Gastrocnemius medialis (tissue), 4 donors: ENCODE measurements around the gene NRDE2.

Source experiments
- POLR2A ChIP-seq, 2 donors: fragments of 450-650 bp; IDR thresholded peaks; one replicate each; pipeline ENCODE4 v1.6.1; 2017; ENCODE audit warnings: antibody characterized with exemption in 2 of 2, mild to moderate bottlenecking in 2 of 2, moderate library complexity in 2 of 2
- TF ChIP-seq, protein P1 (sequence below), 5 experiments: fragments of 450-650 bp in 3 of 5; fragments of 200-600 bp in 2 of 5; sonication (generic) in 2 of 5; IDR thresholded peaks in 4 of 5; conservative IDR thresholded peaks in 1 of 5; 1 replicate in 4 of 5; 2 replicates in 1 of 5; pipeline ENCODE4 v1.5.1; 2016 to 2019; ENCODE audit warnings: antibody characterized with exemption in 5 of 5, mild to moderate bottlenecking in 3 of 5, moderate library complexity in 3 of 5

DNA sequence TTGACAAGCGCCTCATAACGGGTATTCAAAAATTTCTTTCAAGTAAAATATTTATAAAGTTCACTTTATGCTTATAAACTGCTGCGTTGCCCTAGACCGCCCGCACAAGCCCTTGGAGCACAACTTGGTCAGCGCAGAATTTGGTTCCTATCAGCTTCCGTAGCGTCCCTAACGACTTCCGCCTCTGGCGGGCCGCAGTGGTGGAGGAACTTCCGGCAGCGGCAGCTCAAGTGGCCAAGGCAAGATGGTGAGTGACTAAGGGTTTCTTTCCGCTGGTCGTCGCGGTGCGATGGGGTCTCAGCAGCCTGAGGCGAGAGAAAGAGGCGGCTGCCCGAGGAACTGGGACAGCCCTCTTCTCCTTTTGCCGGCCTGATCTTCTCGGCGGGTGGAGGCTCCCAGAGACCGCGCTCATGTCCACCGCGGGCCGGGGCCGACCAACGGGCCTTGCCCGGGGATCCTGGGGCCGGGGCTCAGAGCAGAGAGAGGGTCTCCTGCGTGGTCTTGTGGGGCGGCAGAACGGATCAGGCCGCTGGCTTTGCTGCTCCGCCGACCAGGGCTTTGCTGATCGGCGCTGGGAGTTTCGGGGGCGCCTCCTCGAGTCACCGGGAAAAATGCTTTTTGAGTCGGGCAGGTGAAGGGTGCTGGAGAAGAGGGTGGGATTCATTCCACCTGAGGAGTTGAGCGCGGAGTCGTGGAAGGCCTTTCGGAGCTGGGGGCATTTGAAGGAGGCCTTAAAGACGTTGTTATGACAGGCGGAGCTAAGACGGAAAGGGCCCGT lies 75.2 kb downstream of the NRDE2 start, which contains the start of gene PSMC1:
- TF ChIP-seq, protein P1, sequence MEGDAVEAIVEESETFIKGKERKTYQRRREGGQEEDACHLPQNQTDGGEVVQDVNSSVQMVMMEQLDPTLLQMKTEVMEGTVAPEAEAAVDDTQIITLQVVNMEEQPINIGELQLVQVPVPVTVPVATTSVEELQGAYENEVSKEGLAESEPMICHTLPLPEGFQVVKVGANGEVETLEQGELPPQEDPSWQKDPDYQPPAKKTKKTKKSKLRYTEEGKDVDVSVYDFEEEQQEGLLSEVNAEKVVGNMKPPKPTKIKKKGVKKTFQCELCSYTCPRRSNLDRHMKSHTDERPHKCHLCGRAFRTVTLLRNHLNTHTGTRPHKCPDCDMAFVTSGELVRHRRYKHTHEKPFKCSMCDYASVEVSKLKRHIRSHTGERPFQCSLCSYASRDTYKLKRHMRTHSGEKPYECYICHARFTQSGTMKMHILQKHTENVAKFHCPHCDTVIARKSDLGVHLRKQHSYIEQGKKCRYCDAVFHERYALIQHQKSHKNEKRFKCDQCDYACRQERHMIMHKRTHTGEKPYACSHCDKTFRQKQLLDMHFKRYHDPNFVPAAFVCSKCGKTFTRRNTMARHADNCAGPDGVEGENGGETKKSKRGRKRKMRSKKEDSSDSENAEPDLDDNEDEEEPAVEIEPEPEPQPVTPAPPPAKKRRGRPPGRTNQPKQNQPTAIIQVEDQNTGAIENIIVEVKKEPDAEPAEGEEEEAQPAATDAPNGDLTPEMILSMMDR (IDR thresholded peaks at IDR 0.05 in 4 of 5, conservative IDR thresholded peaks at IDR 0.05 in 1 of 5): no peak
- peak; percentile 58 to 80 for TF ChIP-seq POLR2A (IDR thresholded peaks at IDR 0.05)
